HepG2 (cell line): ENCODE data around the gene CTU1.

ENCODE experiments used
- BRCA1 ChIP-seq: sonication (generic); formaldehyde crosslinking; IDR thresholded peaks from 2 replicates; pipeline ENCODE4 v1.4.0; 2020; ENCODE audit warnings: missing genetic modification reagents
- FOSL1 ChIP-seq: sonication (generic); formaldehyde crosslinking; IDR thresholded peaks from 2 replicates; pipeline ENCODE4 v1.9.0; 2021; ENCODE audit warnings: missing genetic modification reagents, borderline replicate concordance
- POLR2A ChIP-seq, 2 experiments: IDR thresholded peaks; 2 replicates each; pipeline ENCODE4 v1.6.1; 2011; ENCODE audit warnings: low read depth in 2 of 2, low read length in 2 of 2, mild to moderate bottlenecking in 1 of 2, moderate library complexity in 1 of 2; ENCODE audit not compliant: insufficient read depth in 1 of 2
- ZMYM2 ChIP-seq: sonication (generic); formaldehyde crosslinking; IDR thresholded peaks from 2 replicates; pipeline ENCODE4 v1.8.0; 2022; ENCODE audit warnings: mild to moderate bottlenecking, missing genetic modification reagents
- ZNF460 ChIP-seq: sonication (generic); formaldehyde crosslinking; IDR thresholded peaks from 2 replicates; pipeline ENCODE4 v1.5.1; 2020; ENCODE audit warnings: missing genetic modification reagents, mild to moderate bottlenecking, borderline replicate concordance
- ZNF513 ChIP-seq: sonication (generic); formaldehyde crosslinking; conservative IDR thresholded peaks from 2 replicates; pipeline ENCODE4 v1.5.0; 2020; ENCODE audit warnings: missing genetic modification reagents
- ZNF687 ChIP-seq: sonication (generic); formaldehyde crosslinking; IDR thresholded peaks from 2 replicates; pipeline ENCODE4 v1.5.1; 2020; ENCODE audit warnings: mild to moderate bottlenecking, missing genetic modification reagents, moderate library complexity

GRCh38 chr19:51128227-51128626 lies 20.0 kb upstream of the CTU1 start:
- TF ChIP-seq ZNF687 (CRISPR knock-in tag) = no peak
- no peak for TF ChIP-seq POLR2A (IDR thresholded peaks at IDR 0.05; ENCODE audit: insufficient read depth in 1 of 2, low read depth in 2 of 2, low read length in 2 of 2)
- TF ChIP-seq ZMYM2 = no peak
- TF ChIP-seq ZNF460 = no peak
- no peak for TF ChIP-seq ZNF513 (CRISPR knock-in tag)
- no peak for TF ChIP-seq FOSL1 (CRISPR knock-in tag)
- no peak for TF ChIP-seq BRCA1
